AG10803 (cell line): ENCODE data around the gene NPHP4.
"Not testable (repeated sequence)": the region's sequence is repeated elsewhere in the genome, so short reads cannot be mapped to it uniquely, and the experiment has no call there.

Source experiments
- DNase-seq: peaks from one replicate; pipeline ENCODE4 v3.0.0; 2010; ENCODE audit warnings: low read depth
- H3K4me3 ChIP-seq: 2 replicates; pipeline ENCODE4 v1.5.1; 2011; ENCODE audit warnings: mild to moderate bottlenecking, low read length, control low read depth
- TF ChIP-seq, protein P1 (sequence below): conservative IDR thresholded peaks from 2 replicates; pipeline ENCODE4 v1.5.1; 2011; ENCODE audit warnings: mild to moderate bottlenecking, low read length, control low read depth, inconsistent platforms

Gene NPHP4

DNA sequence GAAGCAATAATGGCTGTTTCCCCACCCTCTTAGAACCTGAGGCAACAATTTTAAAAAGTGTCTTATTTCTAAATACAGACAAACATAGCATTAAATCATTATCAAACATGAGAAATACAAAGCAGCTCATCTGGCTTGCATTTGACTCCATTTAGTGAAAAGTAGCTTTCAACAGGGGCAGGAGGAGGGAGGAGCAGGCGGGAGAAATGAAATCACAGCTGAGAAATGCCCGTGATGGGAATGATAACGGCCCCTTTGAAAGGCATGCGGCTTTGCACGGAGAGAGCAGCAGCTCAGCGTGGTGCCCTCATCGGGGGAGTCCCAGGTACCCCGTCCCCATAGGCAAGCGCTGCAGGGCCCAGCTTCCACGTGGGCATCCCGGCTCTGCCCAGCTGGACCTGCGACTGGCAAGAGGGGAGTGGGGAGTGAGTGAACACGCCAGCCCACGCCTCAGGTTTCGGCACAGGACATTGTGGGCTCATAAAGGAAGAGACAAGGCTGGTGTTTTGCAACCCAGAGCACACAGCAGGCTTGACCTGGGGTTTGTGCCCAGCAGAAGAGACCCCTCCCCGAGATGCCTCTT is 134.6 kb downstream of the NPHP4 start:
- DNase-seq = no peak
- no peak overlapping the region for H3K4me3 ChIP-seq
- TF ChIP-seq, protein P1, sequence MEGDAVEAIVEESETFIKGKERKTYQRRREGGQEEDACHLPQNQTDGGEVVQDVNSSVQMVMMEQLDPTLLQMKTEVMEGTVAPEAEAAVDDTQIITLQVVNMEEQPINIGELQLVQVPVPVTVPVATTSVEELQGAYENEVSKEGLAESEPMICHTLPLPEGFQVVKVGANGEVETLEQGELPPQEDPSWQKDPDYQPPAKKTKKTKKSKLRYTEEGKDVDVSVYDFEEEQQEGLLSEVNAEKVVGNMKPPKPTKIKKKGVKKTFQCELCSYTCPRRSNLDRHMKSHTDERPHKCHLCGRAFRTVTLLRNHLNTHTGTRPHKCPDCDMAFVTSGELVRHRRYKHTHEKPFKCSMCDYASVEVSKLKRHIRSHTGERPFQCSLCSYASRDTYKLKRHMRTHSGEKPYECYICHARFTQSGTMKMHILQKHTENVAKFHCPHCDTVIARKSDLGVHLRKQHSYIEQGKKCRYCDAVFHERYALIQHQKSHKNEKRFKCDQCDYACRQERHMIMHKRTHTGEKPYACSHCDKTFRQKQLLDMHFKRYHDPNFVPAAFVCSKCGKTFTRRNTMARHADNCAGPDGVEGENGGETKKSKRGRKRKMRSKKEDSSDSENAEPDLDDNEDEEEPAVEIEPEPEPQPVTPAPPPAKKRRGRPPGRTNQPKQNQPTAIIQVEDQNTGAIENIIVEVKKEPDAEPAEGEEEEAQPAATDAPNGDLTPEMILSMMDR = no peak

DNA sequence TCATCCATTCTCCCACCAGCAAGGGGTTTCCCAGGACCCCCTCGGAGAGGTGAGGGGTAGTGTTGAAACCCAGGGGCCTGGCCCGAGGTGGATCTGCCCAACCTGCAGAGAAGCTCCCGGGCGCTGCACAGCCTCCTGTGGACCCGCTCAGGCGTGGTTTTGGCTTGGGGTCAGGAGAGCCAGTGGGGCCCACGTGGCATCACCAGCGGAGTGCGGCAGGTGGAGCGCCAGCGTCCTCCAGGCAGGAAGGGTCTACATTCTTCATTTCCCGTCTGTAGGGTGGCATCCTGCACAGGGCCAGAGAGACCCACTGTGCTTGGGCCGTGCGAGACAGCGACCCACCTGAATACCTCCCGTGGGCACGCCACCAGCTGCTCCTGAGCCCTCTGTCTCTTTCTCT is 135.2 kb downstream of the NPHP4 start:
- H3K4me3 ChIP-seq = no peak overlapping the region
- no peak for DNase-seq
- TF ChIP-seq, protein P1 = no peak

DNA sequence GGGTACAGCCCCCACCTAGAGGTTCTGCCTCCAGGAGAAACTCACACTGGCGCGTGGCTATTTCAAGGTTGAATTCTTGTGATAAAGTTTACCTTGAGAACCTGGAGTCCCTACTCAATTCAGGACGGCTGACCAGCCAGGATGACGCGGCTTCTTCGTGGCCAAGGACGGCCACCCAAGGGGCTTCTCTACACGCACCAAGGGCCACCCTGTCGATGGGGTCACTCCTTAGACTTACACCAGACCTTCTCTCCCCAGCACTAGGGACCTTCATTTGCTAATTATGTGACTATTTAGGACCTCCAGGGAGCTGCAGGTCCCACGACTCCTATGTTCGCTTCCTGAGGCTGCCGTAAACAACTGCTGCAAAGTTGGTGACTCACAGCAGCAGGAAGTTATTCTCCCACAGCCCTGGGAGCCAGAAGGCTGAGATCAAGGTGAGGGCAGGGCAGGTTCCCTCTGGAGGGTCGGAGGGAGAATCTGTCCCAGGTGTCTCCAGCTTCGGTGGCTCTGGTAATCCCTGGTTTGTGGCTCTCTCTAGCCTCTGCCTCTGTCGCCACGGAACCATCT is 135.9 kb downstream of the NPHP4 start:
- no peak overlapping the region for H3K4me3 ChIP-seq
- TF ChIP-seq, protein P1 = no peak
- no peak for DNase-seq

DNA sequence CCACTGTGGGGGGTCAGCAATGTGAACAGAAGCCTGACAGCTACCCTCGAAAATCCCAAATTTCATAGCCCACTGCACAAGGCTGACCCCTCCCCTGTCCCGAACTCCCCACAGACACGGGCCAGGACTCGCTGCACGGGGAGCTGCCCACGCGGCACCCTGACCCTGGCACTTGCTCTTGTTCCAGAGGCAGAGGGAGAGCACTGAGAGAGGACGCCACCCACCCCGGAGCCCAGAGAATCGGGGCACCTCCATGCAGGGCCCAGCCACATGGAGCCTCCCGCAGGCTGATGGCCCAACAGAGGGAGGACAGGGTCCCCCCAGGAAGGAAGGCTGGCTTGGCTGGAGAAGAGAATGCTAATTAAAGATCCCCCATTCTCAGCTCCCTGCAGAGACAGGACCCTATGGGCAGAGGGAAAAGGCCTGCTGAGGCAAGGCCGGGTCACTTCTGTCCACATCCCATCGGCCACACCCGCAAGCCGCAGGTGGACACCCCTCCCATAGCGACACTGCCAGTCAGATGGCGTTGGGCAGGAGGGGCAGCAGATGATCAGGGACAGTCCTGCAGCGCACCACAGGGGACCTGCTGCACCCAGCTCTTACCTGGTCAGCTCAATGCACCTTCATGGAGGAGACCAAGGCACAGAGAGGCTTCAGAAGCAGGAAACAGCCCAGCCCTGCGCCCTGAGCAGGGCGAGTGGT is 136.9 kb downstream of the NPHP4 start:
- TF ChIP-seq, protein P1 = no peak
- no peak overlapping the region for H3K4me3 ChIP-seq
- no peak for DNase-seq

DNA sequence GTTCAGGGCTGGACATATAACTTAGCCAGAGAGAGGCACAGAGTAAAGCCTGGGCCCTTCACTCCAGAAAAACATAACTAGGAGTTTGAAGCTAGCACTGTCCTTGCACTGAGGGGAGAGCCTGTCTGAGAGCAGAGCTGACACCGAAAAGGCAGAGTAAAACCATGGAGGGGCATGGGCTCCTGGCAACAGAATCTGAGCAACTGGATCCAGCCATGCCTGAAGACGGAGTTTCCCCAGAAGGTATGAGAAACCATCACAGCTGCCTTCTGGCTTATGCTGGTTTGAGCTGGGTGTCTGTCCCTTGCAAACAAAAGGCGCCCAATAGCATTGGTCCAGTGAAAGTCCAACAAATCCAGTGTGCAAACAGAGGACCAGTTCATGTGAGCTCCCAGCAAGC is 137.5 kb downstream of the NPHP4 start:
- TF ChIP-seq, protein P1 = no peak
- H3K4me3 ChIP-seq = no peak overlapping the region
- DNase-seq = no peak

DNA sequence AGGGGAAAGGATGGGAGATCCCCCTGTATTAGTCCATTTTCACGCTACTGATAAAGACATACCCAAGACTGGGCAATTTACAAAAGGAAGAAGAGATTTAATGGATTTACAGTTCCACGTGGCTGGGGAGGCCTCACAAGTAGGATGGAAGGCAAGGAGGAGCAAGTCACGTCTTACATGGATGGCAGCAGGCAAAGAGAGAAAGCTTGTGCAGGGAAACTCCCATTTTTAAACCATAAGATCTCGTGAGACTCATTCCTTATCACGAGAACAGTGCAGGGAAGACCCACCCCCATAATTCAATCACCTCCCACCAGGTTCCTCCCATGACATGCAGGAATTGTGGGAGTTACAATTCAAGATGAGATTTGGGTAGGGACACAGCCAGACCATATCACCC is 138.4 kb downstream of the NPHP4 start:
- H3K4me3 ChIP-seq, DNase-seq: not testable (repeated sequence)

DNA sequence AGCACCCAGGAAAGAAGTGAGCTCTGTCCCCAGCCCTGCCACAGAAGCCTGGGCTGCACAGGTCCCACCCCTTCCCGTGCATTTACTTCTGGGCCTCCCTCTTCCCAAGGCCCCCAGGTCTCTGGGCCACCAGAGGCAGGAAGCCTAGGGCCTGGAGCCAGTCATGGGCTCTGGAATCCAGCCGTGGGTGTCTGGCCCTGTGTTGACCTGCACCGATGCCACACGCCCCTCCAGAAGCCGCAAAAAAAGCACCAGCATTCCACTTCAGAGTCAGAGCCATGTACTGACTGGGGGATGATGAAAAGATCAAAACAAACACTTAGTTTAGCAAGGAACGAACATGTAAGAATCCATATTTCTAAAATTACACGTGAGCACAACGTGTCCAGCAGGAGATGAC is 141.7 kb downstream of the NPHP4 start:
- no peak for DNase-seq
- TF ChIP-seq, protein P1 = no peak
- no peak overlapping the region for H3K4me3 ChIP-seq
